H1 (cell line): ENCODE results near the gene CCDC127. TPM values are rescaled to one million over a fixed set of nuclear protein-coding genes. Genes with fewer than 3 reads are reported as not detected.

Experiments
- CTCF ChIA-PET: fragments of 300-600 bp; sonication (Branson Sonifier 250); formaldehyde crosslinking; loops from one replicate; lab custom pipeline; 2021; ENCODE audit not compliant: partially characterized antibody; lab: Charles Lee
- POLR2A ChIA-PET: fragments of 300-600 bp; sonication (Branson Sonifier 250); formaldehyde crosslinking; loops from one replicate; lab custom pipeline; 2021; ENCODE audit warnings: inconsistent platforms; ENCODE audit not compliant: partially characterized antibody; lab: Charles Lee
- DNase-seq, 2 experiments: peaks; one replicate each; pipeline versions ENCODE4 v3.0.0 to v3.0.0-alpha.2; 2010 to 2022; ENCODE audit warnings: low spot score in 2 of 2, low read depth in 1 of 2, mixed read lengths in 1 of 2
- FAIRE-seq: peaks from 2 replicates; lab custom pipeline; 2011; peaks lifted over from hg19 to GRCh38; lab: Jason Lieb, UNC
- H2AFZ ChIP-seq: 2 replicates; pipeline ENCODE4 v1.8.1; 2012; ENCODE audit warnings: low read length, inconsistent platforms
- H2AK5ac ChIP-seq: 2 replicates; pipeline ENCODE4 v1.6.1; 2013; ENCODE audit warnings: low read depth, low read length
- H2BK120ac ChIP-seq: replicated peaks from 2 replicates; pipeline ENCODE3; 2013; ENCODE audit warnings: low read depth, low read length, inconsistent platforms
- H2BK12ac ChIP-seq: 2 replicates; pipeline ENCODE4 v1.6.1; 2013; ENCODE audit warnings: low read depth, low read length
- H2BK15ac ChIP-seq: 2 replicates; pipeline ENCODE4 v1.6.1; 2013; ENCODE audit warnings: low read length
- H2BK20ac ChIP-seq: 2 replicates; pipeline ENCODE4 v1.6.1; 2013; ENCODE audit warnings: low read length
- H2BK5ac ChIP-seq: 2 replicates; pipeline ENCODE4 v1.6.1; 2013; ENCODE audit warnings: low read depth, low read length
- H3K14ac ChIP-seq: 2 replicates; pipeline ENCODE4 v1.6.1; 2013; ENCODE audit warnings: inconsistent platforms; ENCODE audit not compliant: insufficient read length
- H3K18ac ChIP-seq: 2 replicates; pipeline ENCODE4 v1.6.1; 2013; ENCODE audit warnings: low read length; ENCODE audit errors: extremely low read depth
- H3K23ac ChIP-seq: 2 replicates; pipeline ENCODE4 v1.6.1; 2013; ENCODE audit warnings: inconsistent platforms; ENCODE audit not compliant: insufficient read length
- H3K23me2 ChIP-seq: 2 replicates; pipeline ENCODE4 v1.6.1; 2013; ENCODE audit warnings: low read depth, low read length
- H3K27ac ChIP-seq: 2 replicates; pipeline ENCODE4 v1.6.1; 2011; ENCODE audit warnings: low read depth, low read length, inconsistent platforms
- H3K27me3 ChIP-seq, 4 experiments: replicated peaks in 1 of 4; 1 replicate in 1 of 4; 2 replicates in 3 of 4; pipeline versions ENCODE4 v1.6.1 to v1.8.1; 2011 to 2013; ENCODE audit warnings: low read length in 3 of 4, mild to moderate bottlenecking in 3 of 4, inconsistent platforms in 2 of 4, mixed read lengths in 2 of 4, moderate library complexity in 1 of 4; ENCODE audit not compliant: control insufficient read depth in 3 of 4, insufficient read depth in 3 of 4; ENCODE audit errors: extremely low read depth in 1 of 4
- H3K36me3 ChIP-seq, 4 experiments: 2 replicates each; pipeline versions ENCODE4 v1.6.1 to v1.8.1; 2011 to 2013; ENCODE audit warnings: mild to moderate bottlenecking in 4 of 4, low read length in 3 of 4, moderate library complexity in 2 of 4, control low read depth in 1 of 4, inconsistent platforms in 1 of 4; ENCODE audit not compliant: insufficient read depth in 4 of 4, control insufficient read depth in 2 of 4
- H3K4ac ChIP-seq: replicated peaks from 2 replicates; pipeline ENCODE3; 2013; ENCODE audit warnings: low read length, low read depth, mixed read lengths, inconsistent platforms; ENCODE audit not compliant: insufficient read length
- H3K4me1 ChIP-seq, 4 experiments: replicated peaks in 1 of 4; 1 replicate in 1 of 4; 2 replicates in 3 of 4; pipeline versions ENCODE4 v1.6.1 to v1.8.1; 2011 to 2013; ENCODE audit warnings: low read length in 3 of 4, inconsistent platforms in 2 of 4, mixed read lengths in 1 of 4; ENCODE audit not compliant: insufficient read depth in 4 of 4, control insufficient read depth in 3 of 4
- H3K4me2 ChIP-seq, 2 experiments: 2 replicates each; pipeline versions ENCODE4 v1.6.1 to v1.8.1; 2011 to 2013; ENCODE audit warnings: low read depth in 2 of 2, low read length in 2 of 2, control low read depth in 1 of 2, inconsistent platforms in 1 of 2, mild to moderate bottlenecking in 1 of 2; ENCODE audit not compliant: insufficient read depth in 1 of 2
- H3K4me3 ChIP-seq, 4 experiments: fragments of 200-600, 300-600 bp in 1 of 4; sonication (generic), shearing (Covaris generic), sonication (Bioruptor Twin) in 1 of 4; 2 replicates each; pipeline versions ENCODE4 v1.5.1 to v1.8.1; 2011 to 2016; ENCODE audit warnings: low read length in 4 of 4, low read depth in 3 of 4, control low read depth in 2 of 4, inconsistent platforms in 2 of 4, mild to moderate bottlenecking in 2 of 4, mixed read lengths in 1 of 4, moderate library complexity in 1 of 4; ENCODE audit not compliant: insufficient read depth in 2 of 4; ENCODE audit errors: extremely low read depth in 1 of 4
- H3K56ac ChIP-seq: replicated peaks from 2 replicates; pipeline ENCODE3; 2013; ENCODE audit warnings: low read depth, mild to moderate bottlenecking, mixed read lengths, low read length, inconsistent platforms; ENCODE audit not compliant: insufficient read length
- H3K79me1 ChIP-seq: 2 replicates; pipeline ENCODE4 v1.6.1; 2013; ENCODE audit warnings: low read depth, low read length, control low read depth
- H3K79me2 ChIP-seq, 2 experiments: 2 replicates each; pipeline versions ENCODE4 v1.6.1 to v1.8.1; 2012 to 2013; ENCODE audit warnings: low read length in 2 of 2, mild to moderate bottlenecking in 2 of 2, inconsistent platforms in 1 of 2; ENCODE audit not compliant: insufficient read depth in 2 of 2, control insufficient read depth in 1 of 2
- H3K9ac ChIP-seq, 4 experiments: replicated peaks in 1 of 4; 1 replicate in 1 of 4; 2 replicates in 3 of 4; pipeline versions ENCODE4 v1.6.1 to v1.8.1; 2011 to 2013; ENCODE audit warnings: low read depth in 3 of 4, low read length in 3 of 4, control low read depth in 2 of 4, mild to moderate bottlenecking in 2 of 4, moderate library complexity in 2 of 4, inconsistent platforms in 1 of 4; ENCODE audit errors: extremely low read depth in 1 of 4
- H3K9me3 ChIP-seq, 2 experiments: 2 replicates each; pipeline versions ENCODE4 v1.6.1 to v1.8.1; 2012 to 2013; ENCODE audit warnings: mild to moderate bottlenecking in 2 of 2, moderate library complexity in 2 of 2, control low read depth in 1 of 2, inconsistent platforms in 1 of 2, low read depth in 1 of 2, low read length in 1 of 2, mixed read lengths in 1 of 2; ENCODE audit not compliant: insufficient read depth in 2 of 2
- H4K20me1 ChIP-seq, 2 experiments: replicated peaks in 1 of 2; 2 replicates each; pipeline versions ENCODE3 to v1.8.1; 2011 to 2013; ENCODE audit warnings: inconsistent platforms in 2 of 2, low read length in 2 of 2, mild to moderate bottlenecking in 1 of 2; ENCODE audit not compliant: insufficient read depth in 2 of 2, control insufficient read depth in 1 of 2
- H4K5ac ChIP-seq: 2 replicates; pipeline ENCODE4 v1.6.1; 2013; ENCODE audit warnings: low read length, low read depth, mixed read lengths, inconsistent platforms; ENCODE audit not compliant: insufficient read length
- H4K8ac ChIP-seq: 2 replicates; pipeline ENCODE4 v1.8.0; 2013; ENCODE audit warnings: mild to moderate bottlenecking, moderate library complexity, low read length, inconsistent platforms; ENCODE audit not compliant: insufficient read depth; ENCODE audit errors: extremely low read depth
- H4K91ac ChIP-seq: replicated peaks from 2 replicates; pipeline ENCODE3; 2013; ENCODE audit warnings: low read length, mixed read lengths, inconsistent platforms; ENCODE audit not compliant: insufficient read length
- CTBP2 ChIP-seq: IDR thresholded peaks from 2 replicates; pipeline ENCODE4 v1.7.0; 2011; ENCODE audit warnings: borderline replicate concordance, mild to moderate bottlenecking, moderate library complexity, mixed read lengths, low read length; ENCODE audit not compliant: insufficient read depth, insufficient read length
- CTCF ChIP-seq, 3 experiments: IDR thresholded peaks; 1 replicate in 2 of 3; 2 replicates in 1 of 3; pipeline versions ENCODE4 v1.5.1 to v1.6.1; 2011; ENCODE audit warnings: low read length in 3 of 3, mild to moderate bottlenecking in 3 of 3, inconsistent platforms in 2 of 3, low read depth in 1 of 3, moderate library complexity in 1 of 3; ENCODE audit not compliant: insufficient read depth in 1 of 3; ENCODE audit errors: control extremely low read depth in 1 of 3
- MAX ChIP-seq: IDR thresholded peaks from 2 replicates; pipeline ENCODE4 v1.6.1; 2012; ENCODE audit warnings: inconsistent platforms
- SIRT6 ChIP-seq: IDR thresholded peaks from one replicate; pipeline ENCODE4 v1.7.1; 2012; ENCODE audit warnings: low read length, inconsistent platforms
- TAF7 ChIP-seq: optimal IDR thresholded peaks from 2 replicates; pipeline ENCODE3; 2011; ENCODE audit warnings: low read depth, mild to moderate bottlenecking, inconsistent platforms, low read length, moderate library complexity, borderline replicate concordance
- USF2 ChIP-seq: IDR thresholded peaks from 2 replicates; pipeline ENCODE4 v1.6.1; 2011; ENCODE audit warnings: low read length, improper control_type of control experiment
- WGBS, 2 experiments: shearing (Covaris generic) in 1 of 2; methylation state at CpG; one replicate each; pipeline versions ENCODE4 v1.1.6 to v1.1.7; 2013 to 2015; ENCODE audit warnings: low lambda C conversion rate in 2 of 2, mixed read lengths in 2 of 2, inconsistent platforms in 1 of 2, low coverage in 1 of 2, missing lambda C conversion rate in 1 of 2; ENCODE audit not compliant: insufficient replicate concordance in 2 of 2, insufficient coverage in 1 of 2, insufficient read length in 1 of 2; ENCODE audit errors: extremely low coverage in 1 of 2, missing lambda C conversion rate in 1 of 2; 5-methylcytosine and 5-hydroxymethylcytosine counted together
- polyA plus RNA-seq, 7 experiments: library from polyadenylated mRNA; depleted of rRNA in 3 of 7; stranded (reverse) in 5 of 7; unstranded in 2 of 7; fragments of >200 nt in 5 of 7; fragments of 200-250 nt in 2 of 7; gene quantifications; 1 replicate in 5 of 7; 2 replicates in 1 of 7; 4 replicates in 1 of 7; pipeline versions ENCODE4 v1.2.1 to v1.2.3, GENCODE V29; 2011 to 2013; ENCODE audit warnings: missing spikeins in 2 of 7, mixed read lengths in 2 of 7
- total RNA-seq: library from RNA; stranded (reverse); fragmentation: NEBNext Ultra II Directional; extraction: Animal tissue kit (Norgen Biotek cat#: 25700); gene quantifications from 2 replicates; pipeline ENCODE4 v1.2.1, GENCODE V29; 2021

The CCDC127 gene
- total and polyA plus RNA-seq, 2 of the 8 experiments (the other 6 are each of a cell fraction or from before 2014, with no cell fraction given): 2.9 to 8.0 TPM

- peaks cover 0 to 10% (median 0%) of the 10 kb centered on the region in 4 experiments; a peak in 3 of 8 replicates for H3K36me3 ChIP-seq
- CTCF ChIA-PET: interaction anchor here (0.5 to 2.9 kb wide), 8 partner anchors 11 to 707 kb away, joined by 3 to 10 read pairs (median 4); partner anchors contain the start of gene LRRC14B
- H3K4ac ChIP-seq: no peak overlapping the region
- H3K14ac ChIP-seq: no peak overlapping the region
- no peak overlapping the region for H3K56ac ChIP-seq
- H3K4me1 ChIP-seq: peaks cover 0 to 4% (median 2%) of the 10 kb centered on the region in 4 experiments; a peak in 2 of 7 replicates
- no peak overlapping the region for H2BK20ac ChIP-seq
- no peaks in the 10 kb centered on the region for H3K27me3 ChIP-seq
- H3K23ac ChIP-seq: no peak overlapping the region
- no peak overlapping the region for H3K27ac ChIP-seq
- 3% methylated on average over 61 of the region's 73 CpGs; no CpG with 5 or more reads in 1 of the 2 experiments for WGBS, 2 experiments
- H3K18ac ChIP-seq: no peak overlapping the region; the same call in 1 of the 2 replicates
- no peaks in the 10 kb centered on the region for H3K9me3 ChIP-seq
- no peak overlapping the region for H2BK12ac ChIP-seq
- peak overlapping the region; percentile 84 to 93 (median 90) for H3K4me3 ChIP-seq
- no peak overlapping the region for H2BK120ac ChIP-seq
- H4K91ac ChIP-seq: no peak overlapping the region
- DNase-seq (no peak), FAIRE-seq (no peak)
- peaks cover 3% of the 10 kb centered on the region for H3K23me2 ChIP-seq
- H2AFZ ChIP-seq: 0 out of 2 replicates have a peak overlapping the region, but pooled peaks have one; percentile 82
- H2BK5ac ChIP-seq: no peak overlapping the region
- no peak overlapping the region for H4K5ac ChIP-seq
- H2BK15ac ChIP-seq: no peak overlapping the region
- peaks cover 2% of the 10 kb centered on the region; the same call in 1 of the 2 replicates for H3K79me1 ChIP-seq
- H3K9ac ChIP-seq: peak overlapping the region; percentile 45 to 81 (median 59)
- H3K4me2 ChIP-seq: peak overlapping the region; percentile 79 to 91
- POLR2A ChIA-PET: interaction anchor here (1.1 to 2.2 kb wide), 10 partner anchors 9 to 52 kb away, joined by 3 to 8 read pairs (median 4); partner anchors contain the start of genes LRRC14B and PDCD6
- H4K20me1 ChIP-seq: peaks cover 4 to 5% of the 10 kb centered on the region in 2 experiments
- H2AK5ac ChIP-seq: no peak overlapping the region
- peak overlapping the region; percentile 57 for H4K8ac ChIP-seq
- peaks cover 3 to 49% of the 10 kb centered on the region in 2 experiments; a peak in 3 of 4 replicates for H3K79me2 ChIP-seq
- no peak for TF ChIP-seq TAF7
- no peak for TF ChIP-seq MAX
- TF ChIP-seq SIRT6: no peak
- TF ChIP-seq CTCF (IDR thresholded peaks at IDR 0.05; ENCODE audit: control extremely low read depth in 1 of 3, insufficient read depth in 1 of 3, low read depth in 1 of 3, low read length in 3 of 3): peak in 1 of 3 experiments; percentile 16; a peak in 1 of 4 replicates
- TF ChIP-seq CTBP2: no peak
- TF ChIP-seq USF2: no peak
These were observed 721 bp upstream of the CCDC127 start for GRCh38 chr5:218457-219291.
